ENCODE results near the gene MZT2B.
"Not testable (repeated sequence)": the region's sequence is repeated elsewhere in the genome, so short reads cannot be mapped to it uniquely, and the experiment has no call there.

GRCh38 chr2:130228005-130228404 lies 45.9 kb downstream of the MZT2B start:
- TF ChIP-seq, protein P1, sequence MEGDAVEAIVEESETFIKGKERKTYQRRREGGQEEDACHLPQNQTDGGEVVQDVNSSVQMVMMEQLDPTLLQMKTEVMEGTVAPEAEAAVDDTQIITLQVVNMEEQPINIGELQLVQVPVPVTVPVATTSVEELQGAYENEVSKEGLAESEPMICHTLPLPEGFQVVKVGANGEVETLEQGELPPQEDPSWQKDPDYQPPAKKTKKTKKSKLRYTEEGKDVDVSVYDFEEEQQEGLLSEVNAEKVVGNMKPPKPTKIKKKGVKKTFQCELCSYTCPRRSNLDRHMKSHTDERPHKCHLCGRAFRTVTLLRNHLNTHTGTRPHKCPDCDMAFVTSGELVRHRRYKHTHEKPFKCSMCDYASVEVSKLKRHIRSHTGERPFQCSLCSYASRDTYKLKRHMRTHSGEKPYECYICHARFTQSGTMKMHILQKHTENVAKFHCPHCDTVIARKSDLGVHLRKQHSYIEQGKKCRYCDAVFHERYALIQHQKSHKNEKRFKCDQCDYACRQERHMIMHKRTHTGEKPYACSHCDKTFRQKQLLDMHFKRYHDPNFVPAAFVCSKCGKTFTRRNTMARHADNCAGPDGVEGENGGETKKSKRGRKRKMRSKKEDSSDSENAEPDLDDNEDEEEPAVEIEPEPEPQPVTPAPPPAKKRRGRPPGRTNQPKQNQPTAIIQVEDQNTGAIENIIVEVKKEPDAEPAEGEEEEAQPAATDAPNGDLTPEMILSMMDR (IDR thresholded peaks at IDR 0.05): not testable (repeated sequence)
- TF ChIP-seq POLR2A (IDR thresholded peaks at IDR 0.05): not testable (repeated sequence)
